ENCODE data around the gene SYNDIG1.

SYNDIG1 gene

DNA sequence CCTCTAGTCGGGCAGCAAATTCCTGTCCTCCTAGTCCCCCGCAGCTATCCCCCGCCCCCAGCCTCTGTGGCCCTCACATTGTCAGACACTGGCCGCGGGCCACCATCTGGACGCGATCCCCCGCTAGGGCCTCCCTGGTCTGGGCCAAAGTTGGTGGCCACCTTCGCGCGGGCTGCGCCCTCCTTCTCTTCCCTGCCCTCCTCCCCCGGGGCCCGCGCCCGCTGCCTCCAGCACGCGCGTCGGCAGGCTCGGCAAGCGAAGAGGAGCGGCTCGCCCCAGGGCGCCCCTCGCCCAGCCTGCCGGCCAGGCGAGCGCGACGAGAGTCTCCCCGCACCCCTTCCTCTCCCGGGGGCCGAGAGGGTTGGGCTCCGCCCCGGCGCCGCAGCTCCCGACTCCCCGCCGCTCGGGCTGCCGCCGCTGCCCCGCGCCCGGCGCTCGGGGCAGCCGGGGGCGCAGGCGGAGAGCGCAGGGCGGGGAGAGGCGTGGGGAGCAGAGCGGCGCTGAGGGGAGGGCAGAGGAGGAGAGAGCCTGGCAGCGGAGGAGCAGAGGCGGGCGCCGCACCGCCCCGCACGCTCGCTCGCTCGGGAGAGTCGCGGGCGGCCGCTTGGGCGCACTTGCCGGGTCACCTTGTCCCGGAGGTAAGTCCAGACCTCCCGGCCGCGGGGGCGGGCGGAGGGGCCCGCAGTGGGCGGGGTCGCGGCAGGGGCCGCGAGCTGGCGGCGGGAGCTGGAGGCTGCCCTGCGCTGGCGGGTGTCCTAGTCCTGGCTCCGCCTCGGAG lies at the start of gene SYNDIG1:
Gene SYNDIG1 (plus strand): TSS at position 514 of the 778 bp plus-strand sequence. CDS start 73,469 bp downstream, outside the sequence.
- no peak for DNase-seq (ENCODE audit: low spot score)

DNA sequence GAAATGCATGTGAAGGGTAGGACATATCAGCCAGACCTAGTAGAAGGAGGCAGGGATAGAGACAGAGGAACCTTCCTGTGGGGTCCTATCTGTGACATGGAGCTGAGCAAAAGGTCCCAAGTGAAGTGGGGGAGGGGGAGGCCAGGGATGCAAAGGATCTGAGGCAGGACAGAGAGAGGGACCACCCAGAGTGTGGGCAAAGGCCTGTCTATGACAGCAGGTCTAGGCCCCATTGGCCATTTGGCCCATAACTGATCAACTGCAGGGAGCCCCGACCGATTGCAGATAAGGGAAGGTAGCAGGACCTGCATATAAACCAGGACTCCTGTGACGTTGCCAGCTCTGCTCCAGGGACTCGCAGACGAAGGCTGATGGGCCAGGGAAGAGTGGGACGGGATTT lies 49.6 kb upstream of the SYNDIG1 start:
- no peak for DNase-seq (ENCODE audit: low spot score)

DNA sequence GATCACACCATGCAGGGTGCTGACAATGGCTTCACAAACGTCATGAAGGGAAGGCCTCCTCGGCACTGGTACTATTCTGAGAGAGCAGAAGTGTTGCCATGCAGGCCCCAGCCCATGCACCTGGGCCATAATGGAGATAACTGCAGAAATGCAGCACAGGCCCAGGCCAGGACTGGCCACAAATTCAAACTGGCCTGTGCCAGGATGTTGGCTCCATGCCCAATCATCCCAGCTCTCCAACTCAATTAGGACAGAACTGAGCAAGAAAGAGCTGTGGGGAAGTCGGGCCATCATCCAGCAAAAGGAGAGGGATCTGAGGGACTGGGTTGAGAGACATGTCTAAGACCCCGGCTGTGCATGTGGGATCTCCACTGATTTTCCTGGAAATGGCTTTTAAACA lies 48.9 kb upstream of the SYNDIG1 start:
- DNase-seq (ENCODE audit: low spot score) = no peak

DNA sequence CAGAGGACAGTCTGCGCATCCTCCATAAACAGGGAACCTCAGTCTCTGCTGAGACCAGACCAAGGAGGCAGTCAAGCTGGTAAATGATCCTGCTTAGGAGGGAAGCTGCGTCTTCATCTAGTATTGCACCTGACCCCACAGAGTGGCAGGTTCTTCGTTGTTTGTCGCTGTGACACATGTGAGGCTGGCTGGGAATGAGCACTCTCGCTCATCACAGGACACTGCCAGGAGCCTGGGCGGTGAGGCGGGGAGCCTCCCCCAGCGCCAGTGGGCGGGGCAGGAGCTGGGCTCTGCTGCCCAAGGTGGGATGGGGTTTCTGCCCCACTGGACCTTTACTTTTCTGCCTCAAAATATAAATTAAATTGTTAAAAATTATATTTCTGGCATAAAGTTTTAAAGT lies 48.4 kb upstream of the SYNDIG1 start:
- DNase-seq (ENCODE audit: low spot score) = no peak

DNA sequence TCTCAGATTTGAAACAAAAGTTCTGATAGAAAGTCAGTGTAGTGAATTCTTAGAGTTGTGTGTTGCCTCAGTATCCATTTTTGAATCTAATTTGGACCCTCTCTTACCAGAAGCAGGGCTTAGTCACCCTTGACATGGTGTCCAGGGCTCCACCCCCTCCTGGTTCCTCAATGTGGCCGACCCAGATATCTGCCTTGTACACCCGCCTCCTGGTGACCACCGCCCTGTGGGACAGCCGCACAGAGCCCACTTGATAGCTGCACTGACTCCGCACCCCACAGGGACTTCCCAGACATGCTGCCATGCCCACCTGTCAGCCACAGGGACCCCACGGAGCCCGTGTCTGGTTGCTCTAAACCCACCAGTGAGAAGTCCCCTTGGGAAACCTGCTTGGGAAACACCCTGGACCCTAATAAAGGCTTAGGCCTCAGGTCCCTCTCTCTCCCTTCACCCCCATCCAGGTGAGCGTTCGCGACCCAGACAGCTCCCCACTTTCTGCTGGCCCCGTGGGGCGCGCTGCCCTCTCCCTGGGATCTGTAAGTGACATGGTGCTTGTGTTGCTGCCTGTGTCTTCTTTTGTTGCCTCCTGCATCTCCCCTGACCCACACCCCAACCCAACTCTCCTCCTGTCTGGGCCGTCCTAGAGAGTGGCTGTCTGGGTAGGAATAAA lies 47.2 kb upstream of the SYNDIG1 start:
- DNase-seq (ENCODE audit: low spot score) = no peak

DNA sequence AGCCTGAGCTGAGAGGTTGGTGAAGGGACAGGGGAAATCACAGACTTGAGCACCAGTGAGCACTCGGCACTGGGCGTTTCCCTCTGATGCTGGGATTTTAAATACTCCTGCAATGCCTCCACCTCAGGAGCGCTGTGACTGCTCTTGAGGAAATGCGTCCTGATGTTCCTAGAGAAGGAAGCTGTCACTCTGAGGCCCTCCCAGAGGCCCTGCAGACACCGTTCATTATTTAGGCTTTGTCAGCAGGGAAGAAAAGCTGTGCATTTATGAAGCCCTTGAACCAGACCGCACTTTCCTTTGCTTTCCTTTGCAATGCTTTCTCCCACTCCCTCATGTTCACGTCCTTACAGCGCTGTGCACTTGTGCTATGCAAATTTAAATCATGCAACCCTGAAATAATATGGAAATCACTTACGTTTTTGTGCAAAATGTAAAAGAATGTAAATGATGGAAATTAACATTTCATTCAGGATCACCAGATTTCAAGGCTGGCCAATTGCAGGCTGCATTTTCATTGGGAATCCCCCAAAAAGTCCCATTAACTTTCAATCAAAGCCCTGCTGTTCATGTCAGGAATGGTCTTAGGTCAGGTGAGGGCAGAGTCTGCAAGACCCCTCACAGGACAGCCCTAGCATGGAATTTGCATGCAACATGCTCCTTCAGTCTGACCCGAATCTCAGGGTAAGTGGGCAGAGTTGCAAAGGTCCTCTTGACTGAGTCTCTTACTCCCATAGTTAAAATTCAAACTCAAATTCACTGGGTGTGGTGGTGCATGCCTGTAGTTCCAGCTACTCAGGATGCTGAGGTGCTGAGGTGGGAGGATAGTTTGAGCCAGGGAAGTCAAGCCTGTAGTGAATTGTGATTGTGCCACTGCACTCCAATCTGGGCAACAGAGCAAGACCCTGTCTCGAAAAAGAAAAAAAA lies 45.8 kb upstream of the SYNDIG1 start:
- no peak for DNase-seq (ENCODE audit: low spot score)

DNA sequence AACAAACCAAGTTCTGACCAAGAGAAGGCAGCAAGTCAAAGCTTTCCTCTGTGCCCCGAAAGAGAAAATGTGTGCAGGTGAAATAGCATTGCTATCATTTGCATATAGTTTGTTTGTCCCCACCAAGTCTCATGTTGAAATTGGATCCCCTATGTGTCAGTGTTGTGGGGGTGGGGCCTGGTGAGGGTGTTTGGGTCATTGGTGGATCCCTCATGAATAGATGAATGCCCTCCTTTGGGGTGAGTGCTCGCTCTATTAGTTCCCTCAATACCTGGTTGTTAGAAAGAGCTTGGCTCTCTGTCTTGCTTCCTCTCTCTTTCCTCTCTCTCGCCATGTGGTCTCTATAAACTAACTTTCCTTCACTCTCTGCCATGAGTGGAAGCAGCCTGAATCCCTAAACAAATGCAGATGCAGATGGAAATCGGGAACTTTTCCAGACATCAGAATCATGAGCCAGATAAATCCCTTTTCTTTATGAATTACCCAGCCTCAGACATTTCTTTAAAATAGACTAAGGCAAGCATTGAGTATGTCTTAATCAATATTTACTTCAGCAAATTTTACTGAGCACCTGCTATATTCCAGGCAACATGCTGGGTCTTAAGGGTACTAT lies 43.8 kb upstream of the SYNDIG1 start:
- DNase-seq (ENCODE audit: low spot score) = no peak

DNA sequence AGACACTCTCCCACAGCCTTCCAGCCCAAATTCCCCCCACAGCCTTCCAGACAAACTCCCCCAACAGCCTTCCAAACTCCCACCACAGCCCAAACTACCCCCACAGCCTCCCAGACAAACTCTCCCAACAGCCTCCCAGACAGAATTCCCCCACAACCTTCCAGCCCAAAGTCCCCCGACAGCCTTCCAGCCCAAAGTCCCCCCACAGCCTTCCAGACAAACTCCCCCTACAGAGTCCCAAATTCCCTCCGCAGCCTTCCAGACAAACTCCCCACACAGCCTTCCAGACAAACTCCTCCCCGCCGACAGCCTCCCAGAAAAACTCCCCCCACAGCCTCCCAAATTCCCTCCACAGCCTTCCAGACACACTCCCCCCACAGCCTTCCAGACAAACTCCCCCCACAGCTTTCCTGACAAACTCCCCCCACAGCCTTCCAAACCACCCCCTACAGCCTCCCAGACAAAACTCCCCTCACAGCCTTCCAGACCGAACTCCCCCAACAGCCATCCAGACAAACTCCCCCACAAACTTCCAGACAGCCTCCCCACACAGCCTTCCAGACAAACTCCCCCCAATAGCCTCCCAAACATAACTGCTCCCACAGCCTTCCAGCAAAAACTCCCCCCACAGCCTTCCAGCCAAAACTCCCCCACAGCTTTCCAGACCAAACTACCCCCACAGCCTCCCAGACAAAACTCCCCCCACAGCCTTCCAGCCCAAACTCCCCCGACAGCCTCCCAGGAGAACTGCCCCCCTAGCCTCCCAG lies 38.0 kb upstream of the SYNDIG1 start:
- no peak for DNase-seq (ENCODE audit: low spot score)

DNA sequence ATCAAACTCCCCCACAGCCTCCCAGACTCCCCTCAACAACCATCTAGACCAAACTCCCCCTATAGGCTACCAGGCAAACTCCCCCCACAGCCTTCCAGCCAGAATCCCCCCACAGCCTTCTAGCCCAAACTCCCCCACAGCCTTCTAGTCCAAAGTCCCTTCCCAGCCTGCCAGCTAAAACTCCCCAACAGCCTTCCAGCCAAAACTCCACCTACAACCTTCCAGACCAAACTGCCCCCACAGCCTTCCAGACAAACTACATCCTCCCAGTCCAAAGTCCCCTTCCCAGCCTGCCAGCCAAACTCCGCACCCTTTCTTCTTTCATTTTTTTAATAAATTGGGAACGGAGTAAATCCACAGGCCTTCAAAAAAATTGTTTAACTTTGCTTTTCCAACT lies 37.4 kb upstream of the SYNDIG1 start:
- DNase-seq (ENCODE audit: low spot score) = no peak

DNA sequence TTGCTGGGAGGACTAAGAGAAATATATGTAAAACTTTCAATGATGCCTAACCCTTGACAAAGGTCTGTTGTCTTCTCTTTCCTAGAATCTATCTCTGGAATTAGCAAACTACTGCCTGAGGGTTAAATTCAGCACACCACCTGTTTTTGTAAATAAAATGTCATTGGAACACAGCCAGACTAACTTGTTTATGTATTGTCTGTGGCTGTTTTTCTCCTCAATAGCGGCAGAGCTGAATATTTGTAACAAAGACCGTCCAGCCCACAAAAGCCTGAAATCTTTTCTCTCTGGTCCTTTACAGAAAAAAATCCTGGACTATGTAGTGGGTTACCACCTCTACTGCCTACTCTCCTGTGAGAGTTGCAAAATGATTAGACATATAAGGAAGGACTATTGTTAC lies 33.3 kb upstream of the SYNDIG1 start:
- DNase-seq (ENCODE audit: low spot score) = no peak

DNA sequence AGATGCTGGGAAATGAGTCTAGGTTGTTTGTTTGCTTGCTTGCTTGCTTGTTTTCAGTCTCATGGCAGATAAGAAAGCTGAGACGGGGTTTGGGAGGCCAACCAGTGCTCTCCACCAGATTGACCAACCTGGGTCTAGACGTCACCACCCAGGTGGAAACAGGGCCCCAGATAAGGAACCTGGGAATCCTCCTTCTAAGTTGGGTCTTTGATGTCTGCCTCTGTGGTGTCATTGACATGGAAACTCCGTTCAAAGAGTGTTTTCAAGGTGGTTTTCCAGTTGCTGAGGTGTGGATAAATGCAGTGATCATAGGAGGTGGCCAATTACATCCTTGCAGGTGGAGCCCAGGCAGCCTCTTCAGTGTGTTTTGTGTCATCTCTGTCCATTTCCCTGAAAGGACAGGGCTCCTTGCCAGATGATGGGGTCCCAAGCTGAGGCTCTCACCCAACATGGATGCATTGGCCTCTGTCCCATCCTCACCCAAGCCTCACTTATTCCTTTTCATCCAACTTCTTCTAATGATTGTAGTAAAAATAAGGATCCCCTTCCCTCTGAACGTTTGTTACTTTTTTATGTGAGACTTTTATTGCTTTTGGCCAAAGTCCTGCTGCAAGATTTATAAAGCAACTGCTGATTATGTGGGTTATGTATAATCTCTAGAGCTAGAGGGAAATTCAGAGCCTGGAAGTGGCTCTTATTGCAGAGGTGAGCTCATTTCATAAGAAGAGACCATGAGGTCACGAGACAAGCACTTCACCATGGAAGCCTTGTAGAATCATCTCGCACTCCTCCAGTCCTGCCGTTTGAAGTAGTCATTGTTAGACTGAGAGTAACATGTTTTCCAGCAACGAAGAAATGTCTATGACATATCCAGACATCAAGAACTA lies 32.0 kb upstream of the SYNDIG1 start:
- no peak for DNase-seq (ENCODE audit: low spot score)

DNA sequence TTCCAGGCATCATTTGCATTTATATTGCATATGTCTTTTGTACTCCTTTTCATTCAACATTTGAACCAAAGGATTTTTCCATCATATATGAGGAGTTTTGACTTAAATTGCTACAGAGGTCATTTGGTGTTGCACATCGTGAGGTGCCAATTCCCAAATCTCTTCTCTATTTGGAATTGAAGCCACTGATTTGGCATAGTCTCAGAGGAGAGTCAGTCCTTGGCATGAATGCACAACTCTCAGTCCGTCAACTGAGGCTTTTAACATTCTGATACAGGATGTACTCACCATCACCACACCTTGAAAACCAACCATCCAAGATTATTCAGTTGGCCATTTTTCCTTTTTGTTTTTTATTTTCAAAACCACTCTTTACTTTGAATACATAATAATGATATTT lies 31.1 kb upstream of the SYNDIG1 start:
- DNase-seq (ENCODE audit: low spot score) = no peak

DNA sequence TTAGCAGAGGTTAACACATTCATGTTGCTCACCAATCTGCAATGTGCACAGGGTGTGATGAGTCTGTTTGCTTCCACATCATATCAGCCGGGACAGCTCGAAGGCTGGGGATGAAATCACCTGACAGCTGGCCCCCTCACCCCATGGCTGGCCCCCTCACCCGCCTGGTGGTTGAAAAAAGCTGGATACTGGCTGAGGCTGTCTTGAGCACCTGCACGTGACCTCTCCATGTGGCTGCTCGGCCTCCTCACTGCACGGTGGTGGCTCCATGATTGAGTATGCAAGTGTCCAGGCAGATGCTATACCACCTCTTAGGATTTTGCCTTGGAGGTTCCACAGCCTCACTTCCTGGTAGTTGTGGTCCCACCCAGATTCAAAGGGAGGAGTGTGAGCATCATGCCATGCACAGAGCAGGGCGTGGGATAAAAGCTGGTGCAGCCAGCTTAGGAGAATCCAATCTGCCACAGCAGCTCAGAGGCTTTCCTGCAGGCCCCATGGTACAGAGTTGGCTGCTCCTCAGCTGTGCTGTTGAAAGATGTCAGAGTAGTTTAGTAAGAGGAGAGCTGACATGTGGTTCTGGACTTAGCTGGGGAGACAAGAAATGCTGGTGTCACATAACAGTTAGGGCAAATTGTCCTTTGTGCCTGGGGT lies 29.6 kb upstream of the SYNDIG1 start:
- no peak for DNase-seq (ENCODE audit: low spot score)

DNA sequence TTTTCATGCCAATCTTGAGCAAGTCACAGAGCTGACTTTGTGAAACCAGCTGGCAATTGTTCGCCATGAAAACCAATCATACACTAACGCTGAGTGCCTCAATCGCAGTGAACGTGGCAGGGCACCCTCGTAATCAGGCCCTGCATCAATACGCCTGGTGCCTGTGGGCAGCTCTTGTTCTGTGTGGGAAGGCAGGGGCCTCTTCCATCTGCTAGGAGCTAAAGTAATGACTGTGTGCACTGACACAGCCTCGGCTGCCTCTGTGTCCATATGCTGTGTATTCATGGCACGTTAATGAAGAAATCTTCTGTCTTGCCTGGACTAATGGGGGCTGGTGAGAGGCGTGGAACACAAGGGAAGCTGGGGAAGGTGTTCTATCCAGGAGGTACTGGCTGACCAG lies 27.8 kb upstream of the SYNDIG1 start:
- no peak for DNase-seq (ENCODE audit: low spot score)

DNA sequence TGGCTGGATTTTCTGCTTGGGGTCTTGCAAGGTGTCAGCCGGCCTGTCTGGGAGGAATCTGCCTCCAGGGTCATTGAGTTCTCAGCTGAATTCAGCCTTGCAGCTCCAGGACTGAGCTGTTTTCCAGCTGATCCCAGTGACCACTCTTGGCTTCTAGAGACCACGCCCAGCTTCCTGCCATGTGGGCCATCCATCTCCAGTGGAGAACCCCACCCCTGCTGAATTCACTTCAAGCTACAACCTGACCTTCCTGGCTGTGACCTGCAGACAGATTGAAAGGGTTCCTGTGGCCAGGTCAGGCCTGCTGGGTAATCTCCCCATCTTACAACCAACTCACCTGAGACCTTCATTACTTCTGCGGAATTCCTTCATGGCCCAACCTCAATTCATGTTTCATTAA lies 26.5 kb upstream of the SYNDIG1 start:
- DNase-seq (ENCODE audit: low spot score) = no peak

DNA sequence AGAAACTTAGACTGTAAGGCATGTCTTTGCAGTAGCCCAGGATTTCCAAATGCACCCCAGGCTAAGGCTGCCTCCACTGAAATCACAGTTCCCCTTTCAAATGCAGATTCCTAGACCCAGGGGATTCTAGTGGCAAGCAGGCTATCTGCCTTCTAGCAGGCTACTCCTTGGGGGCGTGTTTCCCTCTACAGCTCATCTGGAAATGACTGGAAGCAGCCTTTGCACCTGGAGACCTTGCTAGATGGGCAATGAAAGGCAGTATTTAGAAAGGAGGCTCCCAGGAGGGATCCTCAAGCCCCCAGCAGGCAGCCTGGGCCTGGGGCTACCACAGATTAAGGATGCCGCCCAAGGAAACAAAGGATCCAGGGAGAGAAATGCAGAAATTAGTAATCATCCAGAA lies 26.0 kb upstream of the SYNDIG1 start:
- no peak for DNase-seq (ENCODE audit: low spot score)

DNA sequence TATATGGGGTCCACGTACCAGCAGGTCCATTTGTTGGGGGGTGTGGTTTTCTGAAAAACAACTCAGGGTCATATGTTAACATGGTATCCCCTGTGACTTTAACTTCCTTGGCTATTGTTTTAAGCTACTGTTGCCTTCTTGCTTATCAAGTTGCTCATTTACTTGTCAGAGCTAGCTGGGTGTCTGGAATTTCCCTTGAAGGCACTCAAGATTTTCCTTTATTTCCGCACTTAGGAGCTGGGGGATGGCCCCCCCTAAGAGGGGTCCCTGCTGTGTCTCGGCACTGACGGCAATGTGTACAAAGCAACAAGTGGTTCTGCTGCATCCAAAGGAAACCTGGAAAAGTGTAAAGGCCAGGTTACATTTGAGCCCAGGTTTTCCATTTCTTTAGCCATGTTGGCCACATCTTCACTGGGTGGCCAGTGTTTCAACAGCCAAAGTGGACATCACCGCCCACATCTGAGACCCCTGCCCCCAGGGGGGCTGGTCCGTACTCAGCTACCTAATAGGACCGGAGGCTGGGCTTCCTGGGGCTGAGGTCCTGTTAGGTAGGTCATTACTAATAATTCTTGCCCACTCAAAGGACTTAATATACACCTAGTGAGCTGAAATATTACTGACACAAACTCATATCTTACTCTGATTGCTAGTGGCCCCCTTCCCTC lies 24.8 kb upstream of the SYNDIG1 start:
- DNase-seq (ENCODE audit: low spot score) = no peak

DNA sequence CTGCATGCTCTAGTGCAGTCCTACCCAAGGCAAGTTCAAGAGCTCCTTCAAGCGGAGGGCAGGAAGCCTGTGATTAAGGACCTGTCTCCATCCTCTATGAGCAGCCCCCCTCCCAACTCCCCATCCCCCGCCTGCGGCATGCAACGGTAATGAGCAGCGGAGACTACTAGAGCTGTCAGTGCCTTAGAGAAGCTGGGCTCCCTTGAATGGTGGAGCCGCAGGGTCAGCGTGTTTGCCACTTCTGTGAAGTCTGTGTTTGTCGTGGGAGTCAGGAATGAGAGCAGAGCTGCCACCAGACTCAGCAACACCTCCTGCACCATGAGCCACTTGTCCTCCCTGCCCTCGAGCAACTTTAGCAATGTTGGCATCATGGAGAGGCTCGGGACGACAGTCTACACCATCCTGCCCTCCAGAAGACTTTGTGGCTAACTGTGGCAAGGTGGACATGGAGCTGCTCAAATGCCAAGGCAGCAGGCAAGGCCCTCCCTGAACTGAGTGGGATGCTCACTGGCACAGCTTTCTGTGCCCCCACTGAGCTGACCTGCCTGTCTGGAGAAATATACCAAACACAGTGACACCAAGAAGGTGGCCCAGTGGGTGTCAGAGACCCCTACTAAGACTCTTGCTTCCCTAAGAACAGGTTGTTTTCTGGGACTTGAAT lies 23.8 kb upstream of the SYNDIG1 start:
- DNase-seq (ENCODE audit: low spot score) = no peak

DNA sequence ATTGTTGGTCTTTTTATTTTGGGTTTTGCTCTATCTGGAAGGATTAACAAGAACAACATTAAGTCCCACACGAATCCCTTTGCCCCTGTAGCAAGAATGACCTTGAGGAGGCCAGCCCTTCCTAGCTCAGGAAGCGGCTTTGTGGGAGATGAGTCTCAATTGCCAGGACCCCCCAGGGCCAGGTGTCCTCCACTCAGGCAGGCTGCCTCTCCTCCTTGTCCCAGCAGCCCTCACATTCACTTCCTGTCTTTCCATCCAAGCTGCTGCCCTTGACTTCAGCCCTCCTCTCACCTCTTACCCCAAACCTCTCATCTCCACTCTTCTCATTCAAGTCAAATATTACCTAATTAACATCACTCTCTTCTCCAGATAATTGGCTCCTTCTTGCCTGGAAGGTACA lies 22.6 kb upstream of the SYNDIG1 start:
- no peak for DNase-seq (ENCODE audit: low spot score)
